ENCODE results near the gene MYO9B. TPM values are rescaled to one million over a fixed set of nuclear protein-coding genes. Genes with fewer than 3 reads are reported as not detected.
"Not testable (repeated sequence)": the region's sequence is repeated elsewhere in the genome, so short reads cannot be mapped to it uniquely, and the experiment has no call there.

MYO9B gene
- total RNA-seq, 1 experiment from 2014 or later = 103 TPM

DNA sequence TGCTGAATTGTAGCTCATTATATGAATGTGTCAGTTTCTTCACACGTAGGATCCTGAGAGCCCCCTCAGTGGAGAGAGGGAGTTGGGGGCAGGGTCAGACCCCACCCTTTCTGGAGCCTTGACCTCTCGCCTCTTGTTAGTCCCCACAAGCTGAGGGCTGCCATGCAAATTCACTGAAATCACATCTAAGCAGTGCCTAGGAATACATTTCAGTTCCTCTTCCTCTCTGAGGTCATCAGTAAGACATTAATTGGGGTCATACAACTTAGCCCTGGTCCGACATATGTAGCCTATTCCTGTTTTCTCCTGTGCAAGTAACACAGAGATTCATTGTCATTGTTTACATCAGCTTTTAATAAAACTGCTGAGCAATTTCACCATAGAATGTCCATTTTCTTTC is 30.0 kb downstream of the MYO9B start:
- Histone ChIP-seq H3K4me1 (replicated peaks; ENCODE audit: insufficient read depth) (peaks cover 24% of the 10 kb centered on the region), H3K9me2 (ENCODE audit: insufficient read depth) (no peaks in the 10 kb centered on the region), H3K36me3 (ENCODE audit: low read depth) (peaks cover 20% of the 10 kb centered on the region), H3K9me3 (ENCODE audit: insufficient read depth, low read depth) (peaks cover 9% of the 10 kb centered on the region; the same call in 1 of the 2 replicates), H3K27ac (no peak overlapping the region), H4K20me1 (ENCODE audit: insufficient read depth) (peaks cover 3% of the 10 kb centered on the region; the same call in 1 of the 2 replicates), H3K4me2 (no peak overlapping the region), H3F3A (ENCODE audit: insufficient read depth, low read depth) (peaks cover 40% of the 10 kb centered on the region), H3K27me3 (ENCODE audit: insufficient read depth, low read depth) (no peaks in the 10 kb centered on the region), H2AFZ (no peak overlapping the region), H3K4me3 (no peak overlapping the region), H3K79me2 (ENCODE audit: low read depth) (peaks cover 71% of the 10 kb centered on the region)
- BruUV-seq (replicated peaks) = no TSS peak
- TF ChIP-seq, protein P1, sequence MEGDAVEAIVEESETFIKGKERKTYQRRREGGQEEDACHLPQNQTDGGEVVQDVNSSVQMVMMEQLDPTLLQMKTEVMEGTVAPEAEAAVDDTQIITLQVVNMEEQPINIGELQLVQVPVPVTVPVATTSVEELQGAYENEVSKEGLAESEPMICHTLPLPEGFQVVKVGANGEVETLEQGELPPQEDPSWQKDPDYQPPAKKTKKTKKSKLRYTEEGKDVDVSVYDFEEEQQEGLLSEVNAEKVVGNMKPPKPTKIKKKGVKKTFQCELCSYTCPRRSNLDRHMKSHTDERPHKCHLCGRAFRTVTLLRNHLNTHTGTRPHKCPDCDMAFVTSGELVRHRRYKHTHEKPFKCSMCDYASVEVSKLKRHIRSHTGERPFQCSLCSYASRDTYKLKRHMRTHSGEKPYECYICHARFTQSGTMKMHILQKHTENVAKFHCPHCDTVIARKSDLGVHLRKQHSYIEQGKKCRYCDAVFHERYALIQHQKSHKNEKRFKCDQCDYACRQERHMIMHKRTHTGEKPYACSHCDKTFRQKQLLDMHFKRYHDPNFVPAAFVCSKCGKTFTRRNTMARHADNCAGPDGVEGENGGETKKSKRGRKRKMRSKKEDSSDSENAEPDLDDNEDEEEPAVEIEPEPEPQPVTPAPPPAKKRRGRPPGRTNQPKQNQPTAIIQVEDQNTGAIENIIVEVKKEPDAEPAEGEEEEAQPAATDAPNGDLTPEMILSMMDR (conservative IDR thresholded peaks at IDR 0.05) = no peak
- TF ChIP-seq EZH2 (IDR thresholded peaks at IDR 0.05; ENCODE audit: low read depth) = no peak
- POLR2A ChIA-PET (ENCODE audit: unreplicated experiment) = interaction anchor here (0.6 kb wide), 1 partner anchor 18 kb away, joined by 3 read pairs; no protein-coding TSS in a partner anchor
- DNase-seq = peak in 1 of 2 experiments; percentile 33
- CTCF ChIA-PET = no interaction called here
- intact Hi-C loops (cut with micrococcal nuclease; ENCODE audit: unreplicated experiment) = no loop called here

GRCh38 chr19:17106964-17107363 is 31.4 kb downstream of the MYO9B start:
- DNase-seq; intact Hi-C loops (cut with micrococcal nuclease; ENCODE audit: unreplicated experiment); H3K27me3 ChIP-seq (ENCODE audit: insufficient read depth, low read depth); H3K4me3 ChIP-seq; CTCF ChIA-PET; POLR2A ChIA-PET (ENCODE audit: unreplicated experiment); BruUV-seq (replicated peaks); H4K20me1 ChIP-seq (ENCODE audit: insufficient read depth); H2AFZ ChIP-seq; H3K9me3 ChIP-seq (ENCODE audit: insufficient read depth, low read depth); H3K9me2 ChIP-seq (ENCODE audit: insufficient read depth): not testable (repeated sequence)
- Histone ChIP-seq H3K4me1 (replicated peaks; ENCODE audit: insufficient read depth) (peaks cover 24% of the 10 kb centered on the region), H3K27ac (peak overlapping the region; percentile 62), H3K79me2 (ENCODE audit: low read depth) (peaks cover 70% of the 10 kb centered on the region), H3K4me2 (peak overlapping the region; percentile 70), H3K36me3 (ENCODE audit: low read depth) (peaks cover 18% of the 10 kb centered on the region), H3F3A (ENCODE audit: insufficient read depth, low read depth) (peaks cover 40% of the 10 kb centered on the region)

DNA sequence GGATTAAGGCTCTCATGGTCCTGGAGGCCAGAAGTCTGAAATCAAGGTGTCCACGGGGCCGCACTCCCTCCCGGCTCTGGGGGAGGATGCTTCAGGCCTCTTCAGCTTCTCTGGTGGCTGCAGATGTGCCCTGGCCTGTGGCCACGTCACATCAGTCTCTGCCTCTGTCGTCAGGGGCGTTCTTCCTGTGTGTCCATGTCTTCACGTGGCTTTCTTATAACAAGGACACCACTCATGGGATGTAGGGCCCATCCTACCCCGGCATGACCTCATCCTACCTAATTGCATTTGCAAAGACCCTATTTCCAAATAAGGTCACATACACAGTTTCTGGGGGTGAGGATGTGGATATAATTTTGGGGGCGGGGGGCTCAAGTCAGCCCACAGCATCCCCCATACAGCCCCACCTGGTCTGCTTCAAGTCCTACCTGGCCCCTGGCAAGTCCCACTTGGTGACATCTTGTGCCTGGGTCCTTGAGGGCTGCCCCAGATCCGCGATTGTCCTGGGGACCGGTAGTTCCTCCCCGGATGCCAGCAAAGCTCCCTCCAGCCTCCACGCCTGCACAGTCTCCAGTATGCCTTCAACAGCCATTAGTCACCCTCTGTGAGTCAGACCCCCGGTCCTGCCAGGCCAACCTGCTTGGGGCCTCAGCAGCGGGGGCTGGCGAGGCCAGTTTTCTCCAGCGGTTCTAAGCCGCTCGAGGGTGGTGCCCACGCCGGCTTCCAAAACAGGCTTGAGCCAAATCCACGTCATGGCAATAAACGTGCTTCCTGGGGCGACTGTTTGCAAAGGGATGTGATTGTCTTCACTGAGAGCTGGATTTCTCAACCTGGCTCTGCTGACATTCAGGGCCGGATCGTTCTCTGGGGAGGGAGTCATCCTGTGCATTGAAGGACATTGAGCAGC is 32.2 kb downstream of the MYO9B start:
- peak overlapping the region; percentile 68 for H3K27ac ChIP-seq
- 0 out of 2 replicates have a peak overlapping the region, but pooled peaks have one; percentile 41 for H2AFZ ChIP-seq
- H3K4me1 ChIP-seq (replicated peaks; ENCODE audit: insufficient read depth) = peaks cover 24% of the 10 kb centered on the region
- H3K9me2 ChIP-seq (ENCODE audit: insufficient read depth) = no peaks in the 10 kb centered on the region
- H3K36me3 ChIP-seq (ENCODE audit: low read depth) = peaks cover 10% of the 10 kb centered on the region; the same call in 1 of the 2 replicates
- H3K4me3 ChIP-seq = no peak overlapping the region; the same call in 1 of the 2 replicates
- ChIA-PET CTCF (no interaction called here), POLR2A (ENCODE audit: unreplicated experiment) (no interaction called here)
- intact Hi-C loops (cut with micrococcal nuclease; ENCODE audit: unreplicated experiment) = loop anchor here (1.0 kb wide), 1 partner anchor 27 kb away; no protein-coding TSS in a partner anchor
- H3K9me3 ChIP-seq (ENCODE audit: insufficient read depth, low read depth) = peaks cover 4% of the 10 kb centered on the region; the same call in 1 of the 2 replicates
- peaks cover 70% of the 10 kb centered on the region for H3K79me2 ChIP-seq (ENCODE audit: low read depth)
- TF ChIP-seq, protein P1 (conservative IDR thresholded peaks at IDR 0.05) = no peak
- no peak for TF ChIP-seq EZH2 (IDR thresholded peaks at IDR 0.05; ENCODE audit: low read depth)
- peaks cover 40% of the 10 kb centered on the region for H3F3A ChIP-seq (ENCODE audit: insufficient read depth, low read depth)
- BruUV-seq (replicated peaks) = no TSS peak
- H3K27me3 ChIP-seq (ENCODE audit: insufficient read depth, low read depth) = no peaks in the 10 kb centered on the region
- peak; percentile 94 to 99 for DNase-seq
- peaks cover 3% of the 10 kb centered on the region; the same call in 1 of the 2 replicates for H4K20me1 ChIP-seq (ENCODE audit: insufficient read depth)
- H3K4me2 ChIP-seq = peak overlapping the region; percentile 70

Measured in PC-9 (cell line).